Gastroesophageal sphincter (tissue), 4 donors: ENCODE measurements around the gene PTK6. TPM values are rescaled to one million over a fixed set of nuclear protein-coding genes. Genes with fewer than 3 reads are reported as not detected.
A peak's percentile ranks its signal among the peaks of the same experiment; 100 is the strongest.

Source experiments
- ATAC-seq: fragments of 150-250 bp; one replicate; pipeline ENCODE4 v1.9.1; 2016; ENCODE audit warnings: mild to moderate bottlenecking, moderate library complexity
- H3K27ac ChIP-seq, 4 donors: fragments of 200-600 bp; sonication (generic) in 3 of 4; 1 replicate in 3 of 4; 2 replicates in 1 of 4; pipeline ENCODE4 v1.5.1; 2016 to 2019
- H3K27me3 ChIP-seq: fragments of 200-600 bp; sonication (generic); one replicate; pipeline ENCODE4 v1.5.1; 2019
- H3K36me3 ChIP-seq, 2 donors: fragments of 200-600 bp; sonication (generic); one replicate each; pipeline ENCODE4 v1.5.1; 2019; ENCODE audit warnings: control low read depth in 1 of 2
- H3K4me1 ChIP-seq, 3 donors: fragments of 200-600 bp; sonication (generic); 1 replicate in 2 of 3; 2 replicates in 1 of 3; pipeline ENCODE4 v1.5.1; 2016 to 2019; ENCODE audit warnings: control low read depth in 2 of 3
- H3K4me3 ChIP-seq, 2 donors: fragments of 200-600 bp; sonication (generic); one replicate each; pipeline ENCODE4 v1.5.1; 2019; ENCODE audit warnings: mild to moderate bottlenecking in 1 of 2, moderate library complexity in 1 of 2
- H3K9me3 ChIP-seq, 3 donors: fragments of 200-600 bp; sonication (generic); one replicate each; pipeline ENCODE4 v1.5.1; 2017 to 2019; ENCODE audit warnings: control low read depth in 2 of 3
- CTCF ChIP-seq, 4 experiments: fragments of 200-600 bp in 2 of 4; fragments of 450-650 bp in 2 of 4; sonication (generic) in 1 of 4; IDR thresholded peaks; one replicate each; pipeline ENCODE4 v1.5.1; 2017 to 2019; ENCODE audit warnings: antibody characterized with exemption in 4 of 4, mild to moderate bottlenecking in 2 of 4, moderate library complexity in 2 of 4
- EP300 ChIP-seq: sonication (generic); formaldehyde crosslinking; IDR thresholded peaks from one replicate; pipeline ENCODE4 v1.6.1; 2017; ENCODE audit warnings: antibody characterized with exemption, mild to moderate bottlenecking
- POLR2A ChIP-seq, 2 donors: fragments of 450-650 bp; IDR thresholded peaks; one replicate each; pipeline ENCODE4 v1.6.1; 2017; ENCODE audit warnings: antibody characterized with exemption in 2 of 2, mild to moderate bottlenecking in 2 of 2, moderate library complexity in 1 of 2
- POLR2AphosphoS5 ChIP-seq: sonication (generic); formaldehyde crosslinking; IDR thresholded peaks from one replicate; pipeline ENCODE4 v1.6.1; 2017; ENCODE audit warnings: antibody characterized with exemption
- WGBS, 2 donors: methylation state at CpG; one replicate each; pipeline ENCODE4 v1.1.5; 2018; ENCODE audit warnings: low coverage in 1 of 2; 5-methylcytosine and 5-hydroxymethylcytosine counted together
- total RNA-seq, 4 donors: library from RNA; depleted of rRNA; stranded (reverse); fragments of >200 nt; gene quantifications; one replicate each; pipeline ENCODE4 v1.1.0, GENCODE V29; 2016

Gene PTK6
- total RNA-seq, 4 donors from 2014 or later, result 0.13 to 2.1 (median 0.42) TPM; not detected in 1

- TF ChIP-seq CTCF (IDR thresholded peaks at IDR 0.05) (no peak), POLR2AphosphoS5 (no peak), POLR2A (IDR thresholded peaks at IDR 0.05) (no peak), EP300 (no peak)
- ATAC-seq, result no peak
Measured at GRCh38 chr20:63576311-63576710, 39.1 kb upstream of the PTK6 start.

GRCh38 chr20:63574829-63575743 lies 37.9 kb upstream of the PTK6 start:
- Histone ChIP-seq H3K4me1 (peaks cover 0 to 36% (median 0%) of the 10 kb centered on the region in 3 donors), H3K27me3 (peaks cover 21% of the 10 kb centered on the region), H3K36me3 (peaks cover 0 to 11% of the 10 kb centered on the region in 2 donors), H3K9me3 (no peaks in the 10 kb centered on the region), H3K4me3 (no peak overlapping the region), H3K27ac (peak overlapping the region in 3 of 4 donors; percentile 81 to 85 (median 84))
- no peak for ATAC-seq
- no peak for TF ChIP-seq POLR2AphosphoS5
- no peak for TF ChIP-seq EP300
- no peak for TF ChIP-seq CTCF (IDR thresholded peaks at IDR 0.05)
- TF ChIP-seq POLR2A (IDR thresholded peaks at IDR 0.05), result no peak
- WGBS, 2 donors, result 59 to 71% methylated on average over 6 to 8 of the region's 28 CpGs

More at GRCh38 chr20:63576311-63576710, 39.1 kb upstream of the PTK6 start:
- peaks cover 21% of the 10 kb centered on the region for H3K27me3 ChIP-seq
- no peak overlapping the region for H3K27ac ChIP-seq
- WGBS, 2 donors, result 84 to 91% methylated on average over 5 to 7 of the region's 7 CpGs
- H3K4me3 ChIP-seq, result no peak overlapping the region
- H3K9me3 ChIP-seq, result no peaks in the 10 kb centered on the region
- H3K36me3 ChIP-seq, result peaks cover 0 to 11% of the 10 kb centered on the region in 2 donors
- H3K4me1 ChIP-seq, result peaks cover 0 to 36% (median 0%) of the 10 kb centered on the region in 3 donors

GRCh38 chr20:63574156-63574828 lies 37.1 kb upstream of the PTK6 start, which contains the start of gene HELZ2:
TSS of gene HELZ2 (minus strand) at chr20:63574239. CDS start at chr20:63572385, 1,854 bp downstream.
- peak within 1 kb of the TSS; percentile 83 to 91 for H3K4me3 ChIP-seq
- H3K36me3 ChIP-seq, result peaks cover 0 to 11% of the 10 kb centered on the region in 2 donors
- no peak for TF ChIP-seq POLR2A (IDR thresholded peaks at IDR 0.05)
- peak; percentile 86 for TF ChIP-seq POLR2AphosphoS5
- no CpG with 5 or more reads among the region's 40 CpGs for WGBS, 2 donors
- no peaks in the 10 kb centered on the region for H3K9me3 ChIP-seq
- peak within 1 kb of the TSS; percentile 51 to 85 (median 82) for H3K27ac ChIP-seq
- peaks cover 0 to 36% (median 0%) of the 10 kb centered on the region in 3 donors for H3K4me1 ChIP-seq
- H3K27me3 ChIP-seq, result peaks cover 16% of the 10 kb centered on the region
- peak; percentile 86 for ATAC-seq

GRCh38 chr20:63573647-63574131 lies 36.5 kb upstream of the PTK6 start:
- Histone ChIP-seq H3K27me3 (peaks cover 10% of the 10 kb centered on the region), H3K4me3 (peak overlapping the region; percentile 83 to 91), H3K9me3 (no peaks in the 10 kb centered on the region), H3K36me3 (peaks cover 0 to 11% of the 10 kb centered on the region in 2 donors), H3K4me1 (peaks cover 0 to 39% (median 0%) of the 10 kb centered on the region in 3 donors), H3K27ac (peak overlapping the region; percentile 51 to 85 (median 82))
- no peak for TF ChIP-seq EP300
- TF ChIP-seq POLR2A (IDR thresholded peaks at IDR 0.05), result no peak
- no peak for TF ChIP-seq CTCF (IDR thresholded peaks at IDR 0.05)
- TF ChIP-seq POLR2AphosphoS5, result no peak
- no CpG with 5 or more reads among the region's 24 CpGs for whole genome bisulfite sequencing, 2 donors
- peak; percentile 21 for ATAC-seq
